Dedifferentiated amniotic fluid mesenchymal stem cell (primary cell): ENCODE measurements around the gene URAD.
"Not testable (repeated sequence)": the region's sequence is repeated elsewhere in the genome, so short reads cannot be mapped to it uniquely, and the experiment has no call there.

Experiments used
- DNase-seq: peaks from one replicate; pipeline ENCODE4 v3.0.0-alpha.2; 2016; ENCODE audit errors: extremely low spot score

Gene URAD

DNA sequence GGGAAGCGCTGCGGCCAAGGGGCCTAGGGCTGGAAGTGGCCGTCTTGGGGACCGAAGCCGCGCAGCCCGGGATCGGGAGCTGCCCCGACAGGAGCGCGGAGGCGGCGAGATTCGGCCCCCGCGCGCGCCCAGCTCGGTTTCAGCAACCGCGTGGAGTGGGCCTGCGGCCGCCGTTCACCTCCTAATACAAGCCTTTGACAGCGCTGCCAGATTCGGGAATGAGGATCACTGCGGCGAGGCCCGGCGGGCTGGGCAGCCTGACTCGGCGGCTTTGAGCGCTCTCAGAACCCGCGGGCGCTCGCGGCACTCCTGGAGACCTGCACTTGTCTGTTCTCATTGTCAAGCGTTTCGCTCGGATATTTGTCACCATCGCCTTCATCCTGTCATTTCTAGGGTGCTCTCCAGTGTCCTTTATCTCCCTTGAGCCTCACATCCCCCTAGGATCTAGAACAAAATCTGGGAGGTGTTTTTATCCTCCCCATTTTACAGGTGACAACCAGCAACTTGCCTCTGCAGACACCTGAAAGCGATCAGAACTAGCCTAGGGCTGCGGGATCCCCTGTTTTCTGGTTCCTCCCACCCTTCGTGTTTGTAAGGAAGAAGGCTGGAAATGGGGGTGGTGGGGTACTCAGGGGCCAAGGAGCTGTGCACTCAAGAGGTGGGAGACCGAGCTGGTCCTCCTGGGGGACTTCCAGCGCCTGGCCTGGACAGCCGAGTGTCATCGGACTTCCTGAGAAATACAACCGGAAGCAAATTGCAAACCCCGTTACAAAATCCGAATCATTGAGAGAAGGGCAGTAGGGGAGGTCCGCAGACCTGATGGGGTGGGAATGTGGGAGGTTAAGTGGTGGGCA lies 17.9 kb downstream of the URAD start:
- no peak for DNase-seq

DNA sequence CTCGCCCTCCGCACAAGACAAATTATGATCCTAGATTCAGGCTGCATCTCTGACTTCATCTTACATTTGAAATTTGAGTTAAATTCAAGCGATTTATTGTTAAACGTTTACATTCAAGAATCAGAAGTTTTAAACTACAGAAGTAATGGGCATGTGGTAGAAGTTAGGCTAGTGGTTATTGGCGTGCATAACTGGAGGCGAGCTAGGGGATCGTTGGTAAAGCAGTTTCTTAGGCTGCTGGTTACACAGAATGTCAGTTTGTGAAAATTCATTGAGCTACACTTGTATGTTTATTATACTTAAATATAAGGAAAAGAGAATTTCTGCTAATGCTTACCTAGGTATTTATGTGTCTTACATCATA lies 18.6 kb downstream of the URAD start:
- DNase-seq: no peak

DNA sequence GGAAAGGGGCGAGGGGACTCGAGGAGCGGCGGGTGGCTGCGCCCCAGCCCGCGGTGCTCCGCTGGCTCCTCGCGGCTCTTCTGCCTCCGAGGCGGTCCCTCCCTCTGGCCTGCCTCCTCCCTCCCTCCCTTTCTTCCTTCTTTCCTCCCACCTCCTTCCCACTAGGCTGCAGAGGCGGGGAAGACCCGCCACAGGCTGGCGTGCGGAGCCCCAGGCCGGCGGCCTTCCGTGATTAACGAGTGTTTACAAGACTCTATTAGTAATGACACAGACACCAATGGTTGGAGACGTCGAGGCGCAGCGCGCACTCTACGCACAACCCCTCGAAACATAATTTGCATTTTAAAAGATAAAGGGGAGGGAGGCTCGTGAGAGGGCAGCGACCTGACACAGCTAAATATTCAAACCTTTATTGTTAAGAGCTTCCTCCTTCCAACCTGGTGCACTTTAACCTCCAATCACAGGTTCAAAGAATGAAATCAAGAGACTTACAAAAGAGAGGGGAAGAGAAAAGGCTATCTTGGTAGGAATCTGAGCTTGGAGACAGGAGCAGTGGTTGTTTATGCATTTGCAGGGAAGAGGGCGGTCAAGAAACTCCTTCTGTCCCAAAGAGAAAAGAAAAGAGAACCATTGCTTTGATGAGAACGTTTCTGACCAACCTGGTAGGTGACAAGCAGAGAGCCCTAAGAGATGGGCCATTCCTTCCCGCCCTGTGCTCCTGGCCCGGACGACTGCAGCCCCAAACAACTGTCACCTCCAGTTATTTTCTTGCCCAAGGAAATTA lies 19.2 kb downstream of the URAD start, which contains the start of gene CDX2:
Gene CDX2, minus strand, starts transcription at position 234 of the 784 bp plus-strand sequence. CDS start 309 bp downstream, outside the sequence.
- no peak for DNase-seq

DNA sequence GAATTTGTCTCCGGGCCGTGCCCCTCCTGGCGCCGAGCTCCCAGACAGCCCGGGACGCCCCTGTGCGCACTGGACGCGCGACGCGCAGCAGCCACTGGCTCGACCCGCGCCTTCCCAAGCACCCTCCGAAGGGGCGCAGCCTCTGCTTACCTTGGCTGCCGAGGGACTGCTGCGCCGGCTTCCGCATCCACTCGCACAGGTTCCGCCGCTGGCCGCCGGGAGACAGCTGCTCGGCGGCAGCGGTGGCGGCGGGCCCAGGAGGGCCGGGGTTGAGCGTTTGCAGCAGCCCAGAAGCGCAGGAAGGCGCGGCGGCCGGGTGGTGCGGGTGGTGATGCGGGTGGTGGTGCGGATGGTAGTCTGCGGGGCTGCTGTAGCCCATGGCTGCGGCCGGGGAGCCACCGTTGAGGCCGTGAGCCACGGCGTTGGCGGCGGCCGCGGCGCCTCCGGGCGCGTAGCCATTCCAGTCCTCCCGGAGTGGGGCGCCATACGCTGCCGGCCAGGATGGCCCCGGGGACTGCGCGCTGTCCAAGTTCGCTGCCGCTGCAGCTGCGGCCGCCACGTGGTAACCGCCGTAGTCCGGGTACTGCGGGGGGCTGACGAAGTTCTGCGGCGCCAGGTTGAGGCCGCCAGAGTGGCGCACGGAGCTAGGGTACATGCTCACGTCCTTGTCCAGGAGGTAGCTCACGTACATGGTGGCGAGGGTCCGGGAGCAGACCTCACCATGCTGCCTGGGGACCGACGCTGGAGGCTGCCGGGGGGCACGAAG lies 20.0 kb downstream of the URAD start:
- no peak for DNase-seq

DNA sequence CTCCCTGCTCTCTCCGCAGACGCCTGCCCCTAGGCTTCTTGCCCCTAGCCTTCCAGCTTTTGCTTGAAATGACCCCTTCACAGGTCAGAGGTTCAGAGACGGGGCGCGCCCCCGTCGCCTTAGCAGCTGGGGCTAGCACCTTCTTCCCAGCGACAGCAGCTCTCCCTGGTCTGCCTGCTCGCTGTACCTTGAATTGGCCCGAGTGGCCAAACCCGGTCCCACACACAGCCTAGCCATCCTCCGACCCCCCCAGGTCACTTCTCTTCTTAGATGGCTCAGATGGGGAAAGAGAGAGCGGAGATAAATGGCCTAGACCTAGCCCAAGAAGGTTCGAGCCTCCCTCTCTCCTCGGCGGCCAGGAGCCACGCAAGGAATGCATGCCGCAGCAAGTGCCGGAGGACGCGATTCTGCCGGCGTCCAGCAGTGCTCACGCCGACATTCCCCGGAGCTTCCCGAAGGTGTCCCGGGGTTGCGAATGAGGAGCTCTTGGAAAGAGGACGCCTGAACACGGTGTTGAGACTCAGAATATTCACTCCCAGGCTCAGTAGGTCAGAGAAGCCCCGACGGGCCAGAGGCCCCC lies 20.7 kb downstream of the URAD start:
- DNase-seq: no peak

DNA sequence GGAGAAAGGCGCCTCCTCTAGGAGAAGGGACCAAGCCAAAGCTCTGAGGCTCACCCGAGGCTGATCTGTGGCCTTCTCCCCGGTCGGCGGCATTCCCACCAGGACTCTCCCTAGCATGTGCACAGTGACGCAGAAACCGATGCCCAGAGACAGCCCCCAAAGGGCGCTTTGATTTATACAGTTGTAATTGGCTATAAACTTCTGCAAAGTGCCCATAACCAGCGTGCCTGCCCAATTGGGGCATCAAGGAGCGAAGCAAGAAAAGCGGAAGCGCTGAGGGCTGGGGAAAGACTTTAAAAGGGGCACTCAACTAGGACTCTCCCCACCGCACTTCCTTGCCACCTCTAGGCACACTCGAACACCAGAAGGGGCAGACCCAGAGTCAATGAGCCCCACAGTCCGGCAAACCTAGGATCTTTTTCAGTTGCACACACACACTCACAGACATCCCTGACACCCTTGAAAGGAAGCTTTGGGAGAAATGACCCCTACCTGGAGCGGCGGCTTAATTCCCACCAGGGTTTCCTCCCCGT lies 21.2 kb downstream of the URAD start:
- DNase-seq: no peak

DNA sequence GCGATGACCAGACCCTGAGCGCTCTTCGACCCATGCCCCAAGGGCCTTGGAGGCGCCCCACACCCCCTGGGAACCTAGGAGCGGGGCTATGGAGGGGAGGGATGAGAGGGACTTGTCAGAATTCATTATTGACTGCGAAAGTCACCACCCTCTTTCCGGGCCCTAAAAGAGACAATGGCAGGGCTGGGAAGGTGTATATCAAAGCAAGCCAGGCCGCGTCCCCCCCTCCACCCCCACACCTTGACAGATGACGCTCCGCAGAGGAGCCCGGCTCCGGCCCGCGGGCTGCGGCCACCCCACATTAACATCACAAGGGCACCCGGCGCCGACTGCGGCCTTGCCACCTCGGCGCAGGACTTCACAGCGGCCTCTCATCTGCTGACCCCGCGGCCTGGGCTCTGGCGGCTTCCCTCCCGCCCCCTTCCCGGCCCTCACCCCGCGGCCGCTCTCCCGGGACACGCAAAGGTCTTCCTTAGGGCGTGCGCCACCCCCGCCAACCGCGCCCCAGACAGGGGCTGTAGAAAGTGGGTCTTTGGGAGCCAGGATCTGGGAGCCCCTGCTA lies 21.8 kb downstream of the URAD start:
- no peak for DNase-seq

DNA sequence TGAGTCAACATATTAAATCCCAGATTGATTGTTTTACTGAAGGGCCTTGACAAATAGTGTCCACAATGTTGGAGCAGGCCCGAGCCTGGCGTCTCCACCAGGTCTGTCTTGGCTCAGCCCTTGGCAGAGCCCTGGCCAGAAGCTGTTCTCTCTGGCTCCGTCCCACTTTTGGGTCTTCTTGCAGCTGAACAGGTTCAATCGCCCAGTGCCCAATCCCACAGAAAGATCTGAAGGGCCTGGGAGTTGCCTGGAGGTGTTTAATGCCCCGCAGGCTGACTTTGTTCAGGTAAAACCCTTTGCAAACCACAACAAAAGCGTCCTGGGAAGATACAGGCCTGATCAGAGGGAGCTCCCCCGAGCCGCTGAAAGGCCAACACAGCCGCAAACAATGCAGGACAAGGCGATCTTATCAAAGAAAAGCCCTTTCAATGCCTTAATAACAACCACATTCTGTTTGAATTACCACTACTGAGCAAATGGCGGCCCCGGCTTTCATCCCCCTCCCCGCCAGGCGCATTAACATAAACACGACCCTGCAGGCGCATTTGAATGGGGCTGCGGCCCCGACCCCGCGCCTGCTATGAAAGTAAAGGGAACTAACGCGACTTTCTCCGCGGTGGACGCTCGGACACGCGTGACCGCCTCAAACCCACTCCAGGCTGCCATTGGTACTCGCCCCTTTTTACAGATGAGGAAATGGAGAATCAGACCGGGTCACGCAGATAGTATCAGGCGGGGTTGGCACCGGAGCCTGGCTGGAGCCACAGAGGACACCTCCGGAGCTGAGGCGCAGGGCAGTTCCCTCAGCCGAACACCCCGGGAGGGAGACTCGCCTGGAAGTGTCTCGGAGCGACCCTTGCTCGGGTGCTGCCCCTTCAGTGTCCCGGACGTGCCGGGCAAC lies 22.5 kb downstream of the URAD start:
- DNase-seq: no peak

DNA sequence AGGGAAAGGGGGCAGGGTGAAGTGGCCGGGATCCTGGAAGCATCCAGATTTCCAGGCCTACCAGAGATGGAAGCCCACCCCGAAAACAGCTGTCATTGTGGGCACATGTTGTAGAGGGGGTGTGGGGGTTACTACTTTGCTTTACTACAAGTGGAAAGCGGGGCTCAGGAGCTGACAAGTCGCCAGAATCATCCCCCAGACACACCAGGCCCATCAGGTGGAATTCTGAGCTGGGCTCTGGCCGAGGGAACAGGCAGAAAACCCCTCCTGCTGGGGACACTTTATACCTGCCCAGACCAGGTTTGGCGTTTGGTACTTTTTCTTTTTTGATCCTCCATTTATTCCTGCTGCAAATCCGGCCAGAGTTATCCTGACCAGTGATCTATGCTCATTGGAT lies 23.2 kb downstream of the URAD start:
- DNase-seq: no peak

DNA sequence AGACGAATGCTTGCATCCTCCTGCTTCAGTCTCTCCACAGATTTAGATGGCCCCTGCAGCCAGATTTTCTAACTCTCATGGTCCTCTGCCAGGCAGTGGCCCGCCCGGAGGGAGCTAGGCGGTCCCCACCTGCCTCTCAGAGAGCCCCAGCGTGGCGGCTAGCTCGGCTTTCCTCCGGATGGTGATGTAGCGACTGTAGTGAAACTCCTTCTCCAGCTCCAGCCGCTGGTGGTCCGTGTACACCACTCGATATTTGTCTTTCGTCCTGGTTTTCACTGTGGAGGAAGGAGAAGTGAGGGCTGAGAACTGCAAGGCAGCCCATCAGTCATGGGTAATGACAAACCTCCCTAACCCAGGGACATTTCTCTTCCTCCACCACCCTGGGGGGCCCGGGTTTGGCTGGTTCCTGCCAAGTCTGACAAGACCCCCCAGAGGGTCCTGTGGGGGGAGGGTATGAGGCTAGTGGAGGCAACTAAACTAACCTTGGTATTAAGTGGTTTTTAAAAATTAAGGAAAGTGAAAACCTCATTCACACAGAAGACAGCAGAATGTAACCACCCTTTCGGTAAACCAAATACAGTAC lies 23.7 kb downstream of the URAD start:
- DNase-seq: no peak

DNA sequence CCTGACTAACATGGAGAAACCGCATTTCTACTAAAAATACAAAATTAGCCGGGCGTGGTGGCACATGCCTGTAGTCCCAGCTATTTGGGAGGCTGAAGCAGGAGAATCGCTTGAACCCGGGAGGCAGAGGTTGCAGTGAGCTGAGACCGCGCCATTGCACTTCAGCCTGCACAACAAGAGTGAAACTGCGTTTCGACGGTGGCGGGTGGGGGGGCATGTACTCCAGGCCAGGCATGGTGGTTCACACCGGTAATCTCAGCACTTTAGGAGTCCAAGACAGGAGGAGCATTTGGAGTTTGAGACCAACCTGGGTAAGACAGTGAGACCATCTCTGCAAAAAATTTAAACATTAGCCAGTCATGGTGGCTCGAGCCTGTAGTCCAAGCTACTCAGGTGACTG lies 24.3 kb downstream of the URAD start:
- not testable (repeated sequence) for DNase-seq

DNA sequence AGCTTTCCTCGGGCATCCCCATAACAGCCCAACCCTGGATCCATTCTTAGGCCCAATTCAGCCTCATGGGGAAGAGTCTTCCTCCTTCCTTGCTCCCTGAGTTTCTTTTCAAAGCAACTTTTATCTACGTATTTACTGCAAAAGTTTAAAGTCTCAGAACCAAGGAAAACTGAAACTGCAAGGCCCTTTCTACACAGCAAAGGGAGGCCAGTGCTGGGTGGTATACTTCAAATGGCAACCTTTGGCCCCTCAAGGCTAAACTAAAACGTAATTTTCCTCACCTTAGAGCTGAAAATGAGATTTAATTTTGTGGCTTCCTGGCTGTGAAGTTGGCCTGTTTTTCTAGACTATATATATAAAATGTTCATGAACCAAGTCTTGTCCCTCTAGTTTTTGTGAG lies 25.0 kb downstream of the URAD start:
- no peak for DNase-seq

DNA sequence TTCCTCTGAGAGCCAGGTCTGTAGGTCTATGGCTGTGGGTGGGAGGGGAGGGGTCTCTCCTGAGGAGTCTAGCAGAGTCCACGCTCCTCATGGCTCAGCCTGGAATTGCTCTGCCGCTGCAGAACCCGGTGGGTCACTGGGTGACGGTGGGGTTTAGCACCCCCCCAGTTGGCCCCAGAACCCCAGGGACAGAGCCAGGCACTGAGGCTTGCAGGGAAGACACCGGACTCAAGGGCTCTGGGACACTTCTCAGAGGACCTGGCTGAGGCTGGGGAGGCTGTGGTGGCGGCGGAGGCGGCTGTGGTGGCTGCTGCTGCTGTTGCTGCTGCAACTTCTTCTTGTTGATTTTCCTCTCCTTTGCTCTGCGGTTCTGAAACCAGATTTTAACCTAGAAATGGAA lies 25.5 kb downstream of the URAD start:
- DNase-seq: no peak

DNA sequence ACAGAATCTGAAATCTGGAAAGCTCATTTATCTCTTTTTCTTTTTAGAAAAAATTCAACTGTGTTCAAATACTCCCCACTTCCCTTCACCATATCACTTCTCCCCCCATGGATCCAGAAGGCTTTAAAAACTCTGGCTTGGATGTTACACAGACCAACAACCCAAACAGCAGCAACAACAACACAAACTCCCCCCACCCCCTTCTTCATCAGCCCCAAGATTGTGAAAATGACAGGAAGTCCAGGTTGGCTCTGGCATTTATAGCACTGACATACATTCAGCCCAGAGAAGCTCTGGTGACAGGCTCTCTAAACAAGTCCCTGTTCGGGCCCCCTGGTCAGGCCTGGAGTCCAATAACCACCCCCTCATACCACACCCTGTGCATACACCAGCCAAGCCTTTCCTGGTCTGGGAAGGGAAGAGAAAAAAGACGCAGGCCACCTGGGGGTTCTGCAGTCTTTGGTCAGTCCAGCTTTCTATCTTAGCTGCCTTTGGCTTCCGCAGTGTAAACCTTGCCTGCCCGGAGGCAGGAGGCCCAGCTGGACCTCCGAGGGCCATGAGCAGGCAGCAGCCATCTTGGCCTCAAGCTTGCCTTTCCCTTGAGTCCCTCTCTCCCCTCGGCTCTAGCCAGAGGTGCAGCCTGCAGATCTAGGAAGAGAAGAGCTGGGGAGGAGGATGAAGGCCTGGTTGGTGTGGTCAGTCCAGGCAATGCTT lies 26.2 kb downstream of the URAD start:
- no peak for DNase-seq

DNA sequence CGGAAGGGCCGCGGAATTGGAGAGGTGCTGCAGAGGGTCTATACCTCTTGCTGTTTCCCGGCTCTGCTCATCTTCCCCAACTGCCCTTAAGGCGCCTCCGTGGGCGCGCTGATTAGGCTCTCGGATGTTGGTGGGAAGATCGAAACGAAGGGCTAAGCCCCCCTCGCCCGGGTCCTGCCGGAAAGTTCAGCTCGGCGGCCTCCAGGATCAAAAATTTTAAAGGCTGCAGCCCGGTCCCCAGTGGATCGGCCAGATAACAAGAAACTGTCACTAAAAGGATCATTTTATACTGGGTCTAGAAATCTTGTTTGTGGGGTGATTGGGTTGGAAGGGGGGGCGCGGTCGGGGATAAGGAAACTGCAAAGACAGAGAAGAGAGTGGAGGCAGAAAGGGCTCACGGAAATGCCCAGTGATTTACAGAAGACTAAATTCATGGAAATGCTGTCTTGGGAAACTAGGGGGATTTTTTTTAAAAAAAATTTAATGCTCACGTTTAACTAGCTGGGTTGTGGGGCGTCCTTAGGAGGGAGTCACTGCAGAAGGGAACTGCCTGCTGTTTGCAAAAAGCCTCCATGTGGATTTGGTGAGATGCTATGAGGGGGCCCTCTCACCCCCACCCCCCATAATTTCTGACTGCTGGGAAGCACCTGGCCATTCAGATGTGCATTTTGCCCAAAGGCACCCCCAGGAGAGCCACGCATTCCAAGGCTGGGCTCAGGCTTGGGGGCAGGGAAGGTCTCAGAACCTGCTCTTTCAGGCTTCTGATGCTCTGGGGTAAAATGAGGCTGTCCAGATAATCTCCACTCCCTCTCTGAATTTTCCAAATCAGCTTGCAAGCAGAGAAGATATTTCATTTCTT lies 27.0 kb downstream of the URAD start:
- DNase-seq: no peak

DNA sequence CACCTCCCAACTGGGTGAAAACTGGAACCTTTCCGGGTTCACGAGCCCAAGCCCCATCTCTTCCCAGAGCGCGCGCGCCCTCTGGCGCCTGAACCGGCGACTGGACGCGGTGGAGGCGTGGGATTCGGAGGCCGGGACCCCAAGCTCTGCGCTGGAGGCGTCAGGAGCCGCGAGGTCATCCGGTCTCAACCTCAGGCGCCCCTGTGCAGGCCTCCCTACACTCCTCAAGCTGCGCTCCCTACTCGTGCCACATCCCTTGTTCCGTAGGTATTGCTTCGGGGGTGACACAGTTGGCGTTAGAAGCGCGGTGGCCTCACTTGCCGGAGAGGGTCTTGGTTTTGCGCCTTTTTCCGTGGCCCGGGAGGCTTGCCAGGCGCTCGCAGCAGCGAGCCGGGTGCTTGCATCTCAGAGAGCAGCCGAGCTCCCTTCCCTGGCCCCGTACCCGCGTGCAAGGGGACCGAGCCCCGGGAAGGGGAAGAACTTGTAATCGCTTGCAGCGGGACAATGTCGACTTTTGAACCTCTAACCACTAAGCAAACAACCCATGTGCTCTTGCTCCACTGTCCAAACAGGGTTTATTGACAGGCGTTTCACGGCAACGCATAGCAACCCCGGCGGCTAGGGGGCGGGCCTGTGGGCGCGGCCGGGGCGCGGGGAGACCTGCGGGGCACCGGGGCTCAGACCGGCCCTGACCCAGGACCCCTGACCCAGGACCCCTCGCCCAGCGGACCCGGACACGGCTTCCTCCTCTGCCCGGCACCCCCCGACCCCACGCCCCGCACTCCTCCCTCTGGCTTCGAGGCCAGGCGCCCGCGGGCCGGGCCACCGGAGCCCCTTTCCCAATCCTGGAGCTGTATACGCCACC lies 27.9 kb downstream of the URAD start:
- no peak for DNase-seq

DNA sequence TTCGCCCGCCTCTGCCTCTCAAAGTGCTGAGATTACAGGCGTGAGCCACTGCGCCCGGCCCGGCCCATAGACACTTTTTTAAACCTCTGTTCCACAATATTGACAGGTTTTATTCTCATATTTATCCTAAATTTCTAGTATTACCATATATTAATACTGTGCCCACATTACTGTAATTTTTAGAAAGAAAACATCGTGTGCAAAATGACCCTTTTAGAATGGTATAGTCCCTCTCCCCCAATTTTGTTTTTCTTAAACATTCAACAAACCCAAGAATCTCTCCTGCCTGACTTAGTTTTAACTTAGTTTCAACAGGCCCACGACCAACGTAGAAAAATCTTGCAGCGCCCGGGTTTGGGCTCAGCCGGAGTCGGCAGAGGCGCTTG lies 28.5 kb downstream of the URAD start:
- DNase-seq: no peak
